Skin of body (tissue), 2 donors: ENCODE data around the gene SORCS2. TPM values are rescaled to one million over a fixed set of nuclear protein-coding genes. Genes with fewer than 3 reads are reported as not detected.

Experiments used
- DNase-seq: peaks from one replicate; lab custom pipeline; 2025; lab: John Stamatoyannopoulos, UW
- total RNA-seq: library from RNA; depleted of rRNA; stranded (reverse); fragments of >200 nt; gene quantifications from one replicate; pipeline ENCODE4 v1.2.3, GENCODE V29; 2014

The SORCS2 gene
- total RNA-seq, 1 donor from 2014 or later, result 5.8 TPM

DNA sequence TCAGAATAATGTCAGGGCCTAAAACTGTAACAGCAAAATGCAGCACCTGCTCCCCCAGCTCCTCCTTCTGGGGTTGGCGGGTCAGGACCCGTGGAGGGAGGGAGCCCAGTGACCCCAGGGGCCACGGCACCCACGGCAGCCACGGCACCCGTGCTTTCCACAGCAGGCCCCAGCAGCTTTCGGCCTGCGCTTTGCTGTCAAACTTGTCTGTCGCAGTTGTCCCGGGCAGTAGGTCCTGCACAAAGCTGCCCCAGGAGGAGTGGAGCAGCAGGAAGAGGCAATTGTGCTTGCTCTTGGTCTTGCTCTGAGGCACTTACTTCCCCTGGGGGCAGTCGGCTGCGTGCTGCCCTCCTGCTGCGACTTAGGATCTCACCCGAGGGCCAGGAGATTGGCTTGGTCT, 563.7 kb downstream of the SORCS2 start:
- DNase-seq, result no peak

DNA sequence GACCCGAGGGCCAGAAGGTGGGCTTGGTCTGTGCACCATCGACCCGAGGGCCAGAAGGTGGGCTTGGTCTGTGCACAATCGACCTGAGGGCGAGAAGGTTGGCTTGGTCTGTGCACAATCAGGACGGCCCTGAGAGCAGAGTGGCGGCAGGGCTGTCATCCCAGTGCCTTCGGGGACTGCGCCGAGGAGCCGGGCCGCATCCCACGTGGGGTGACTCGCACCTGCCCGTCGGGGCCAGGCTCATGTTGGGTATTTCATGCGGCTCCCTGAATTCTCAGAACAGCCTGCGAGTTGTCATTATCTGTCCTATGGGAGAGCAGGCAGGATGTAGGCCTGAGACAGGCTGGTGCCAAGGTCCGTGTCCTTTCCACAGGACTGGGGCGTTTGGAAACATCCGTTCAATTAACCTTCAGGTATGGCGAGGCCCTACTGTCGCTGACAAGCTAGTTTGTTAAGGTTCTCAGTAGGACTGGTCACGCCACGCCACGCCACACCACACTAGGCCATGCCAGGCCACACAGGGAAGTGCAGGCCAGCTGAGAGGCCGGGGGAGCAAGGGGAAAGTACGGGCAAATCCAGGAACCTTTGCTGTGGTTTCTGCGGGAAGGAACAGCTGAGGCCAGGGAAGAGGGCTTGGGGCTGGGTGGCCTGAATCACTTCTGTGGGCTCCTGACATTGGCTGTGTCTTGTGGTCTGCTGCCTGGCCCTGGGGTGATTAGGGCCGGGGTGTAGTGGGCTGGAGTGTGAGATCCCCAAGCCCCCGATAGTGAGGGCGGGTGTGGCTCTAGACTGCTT, 564.4 kb downstream of the SORCS2 start:
- DNase-seq, result no peak

DNA sequence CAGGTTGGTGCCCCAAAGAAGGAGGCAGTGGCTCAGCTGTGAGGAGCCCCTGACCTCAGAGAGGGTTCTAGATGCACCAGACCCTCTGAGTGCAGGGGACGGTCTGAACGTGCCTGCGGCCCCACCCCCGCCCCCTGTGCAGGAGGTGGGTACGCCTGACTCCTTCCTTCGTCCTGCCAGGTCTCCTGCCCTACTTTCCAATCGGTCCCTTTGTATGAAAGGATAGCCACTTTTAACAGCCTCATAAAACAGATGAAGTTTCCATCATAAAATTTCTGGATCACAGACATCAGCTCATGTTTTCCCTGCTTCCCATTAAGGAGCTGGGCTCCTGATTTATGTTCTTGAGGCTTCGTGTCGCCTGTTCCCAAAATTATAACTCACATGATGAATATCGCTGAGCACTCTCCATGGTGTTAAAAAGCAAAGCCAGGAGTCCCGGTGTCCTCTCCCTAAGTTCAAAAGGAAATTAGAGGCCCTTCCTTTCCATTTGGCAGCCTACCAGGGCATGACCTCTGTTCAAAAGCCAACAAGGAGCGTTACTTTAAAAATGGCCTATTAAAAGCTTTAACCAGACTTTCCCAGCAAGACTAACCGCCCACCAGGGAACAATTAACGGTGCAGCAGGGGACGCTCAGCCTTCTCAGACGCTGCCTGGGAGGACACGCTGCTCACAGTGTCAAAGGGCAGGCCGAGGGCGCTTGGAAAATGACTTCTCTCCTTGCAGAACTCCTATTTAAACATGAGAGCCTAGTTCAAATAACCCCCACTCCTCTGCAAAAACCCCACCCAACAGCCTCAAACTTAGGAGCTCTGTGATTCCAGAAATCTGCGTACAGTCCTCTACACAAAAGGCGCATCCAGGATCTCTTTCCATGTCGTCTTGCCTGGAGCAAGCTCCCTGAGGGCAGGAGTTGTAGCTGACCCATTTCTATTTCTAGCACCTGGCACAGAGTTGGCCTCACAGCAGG, 565.4 kb downstream of the SORCS2 start:
- DNase-seq, result peak; percentile 16

DNA sequence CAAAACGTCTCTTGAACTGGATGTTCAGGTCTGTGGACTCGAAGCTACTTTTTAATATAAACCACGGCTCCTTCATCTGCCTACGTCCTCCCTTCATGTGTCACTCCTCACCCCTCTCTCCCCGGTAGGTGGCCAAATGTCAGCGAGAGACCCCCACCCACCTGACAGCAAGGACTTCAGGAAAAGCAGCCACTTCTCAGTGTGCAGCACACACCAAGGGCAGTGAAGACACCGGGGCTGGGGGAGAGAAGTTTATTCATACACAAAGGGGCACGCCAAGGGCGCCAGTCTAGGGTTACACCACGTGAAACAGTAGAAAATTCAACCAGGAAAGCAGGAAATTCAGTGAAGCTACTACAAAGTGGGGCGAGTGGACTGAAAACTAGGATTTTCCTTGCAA, 566.1 kb downstream of the SORCS2 start:
- DNase-seq, result no peak

DNA sequence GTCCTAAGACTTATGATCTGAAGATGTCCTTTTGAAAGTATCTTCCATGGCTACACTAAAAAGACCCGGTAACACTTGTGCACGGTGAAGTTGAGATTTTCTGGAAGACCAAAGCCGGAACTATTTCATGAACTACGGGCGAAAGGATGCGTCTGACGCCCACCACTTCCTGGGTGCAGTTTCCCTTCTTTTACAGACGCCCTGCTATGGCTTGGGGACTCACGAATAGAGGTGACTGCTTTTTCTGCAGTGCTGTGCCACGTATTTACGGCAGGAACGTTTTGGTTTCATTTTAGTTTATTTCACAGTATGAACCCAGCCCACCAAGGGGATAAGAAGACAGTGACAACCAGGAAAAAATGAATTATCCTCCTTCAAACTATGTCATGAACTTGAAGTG, 566.9 kb downstream of the SORCS2 start:
- no peak for DNase-seq

DNA sequence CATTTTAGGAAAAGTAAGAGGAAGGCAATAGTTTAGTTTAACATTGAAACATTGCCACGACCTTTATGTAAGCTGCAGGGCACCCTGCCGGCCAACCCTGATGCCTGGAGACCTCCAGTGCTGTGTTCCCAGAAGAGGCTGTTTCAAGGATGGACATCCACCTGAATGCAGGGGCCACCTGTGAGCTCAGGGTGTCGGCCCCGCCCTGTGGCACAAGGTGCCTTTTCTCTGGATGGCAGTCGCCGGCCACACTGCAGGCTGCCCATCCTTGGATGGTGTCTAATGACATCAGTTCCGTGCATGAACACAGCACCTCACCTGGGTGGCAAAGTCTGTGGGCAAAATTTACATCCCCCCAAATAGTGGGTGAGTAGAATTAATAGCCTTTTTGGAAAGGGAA, 567.3 kb downstream of the SORCS2 start:
- DNase-seq, result no peak

DNA sequence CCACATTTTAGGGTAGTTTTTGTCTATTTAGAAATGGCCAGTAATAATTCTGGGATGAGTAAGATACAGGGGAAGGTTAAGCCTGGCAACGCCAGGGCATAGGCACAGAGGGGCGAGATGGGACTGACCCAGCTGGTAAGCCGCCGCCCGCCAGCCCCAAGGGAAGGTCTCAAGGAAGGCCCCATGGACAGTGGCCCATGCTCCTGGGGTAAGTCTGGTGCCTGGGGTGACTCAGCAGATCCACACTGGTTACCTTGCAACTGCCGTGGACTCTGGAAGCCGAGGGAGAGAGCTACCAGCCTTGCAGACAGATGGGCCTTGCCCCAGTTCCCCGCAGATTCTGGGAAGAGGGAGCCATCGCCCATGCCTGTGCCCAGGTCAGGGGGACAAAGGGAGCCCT, 567.9 kb downstream of the SORCS2 start:
- DNase-seq, result no peak

DNA sequence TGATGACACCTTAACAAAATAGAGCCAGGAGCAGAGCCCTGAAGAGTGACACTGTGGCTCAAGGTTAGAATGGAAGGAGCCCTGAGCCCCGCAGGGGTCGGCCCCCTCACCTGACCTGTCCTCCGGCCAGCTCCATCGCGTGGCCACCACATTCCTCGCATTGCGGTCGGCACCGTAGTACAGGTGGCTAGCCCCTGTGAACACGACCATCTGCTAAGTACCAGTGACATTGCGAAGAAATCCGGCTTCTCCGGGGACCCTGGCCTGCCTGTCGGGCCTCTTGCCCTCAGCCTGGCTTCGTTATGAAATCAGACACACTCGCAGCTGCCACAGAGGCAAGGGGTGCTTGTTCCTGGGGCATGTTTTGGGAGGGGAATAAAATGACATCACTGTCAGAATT, 568.4 kb downstream of the SORCS2 start:
- DNase-seq, result no peak

DNA sequence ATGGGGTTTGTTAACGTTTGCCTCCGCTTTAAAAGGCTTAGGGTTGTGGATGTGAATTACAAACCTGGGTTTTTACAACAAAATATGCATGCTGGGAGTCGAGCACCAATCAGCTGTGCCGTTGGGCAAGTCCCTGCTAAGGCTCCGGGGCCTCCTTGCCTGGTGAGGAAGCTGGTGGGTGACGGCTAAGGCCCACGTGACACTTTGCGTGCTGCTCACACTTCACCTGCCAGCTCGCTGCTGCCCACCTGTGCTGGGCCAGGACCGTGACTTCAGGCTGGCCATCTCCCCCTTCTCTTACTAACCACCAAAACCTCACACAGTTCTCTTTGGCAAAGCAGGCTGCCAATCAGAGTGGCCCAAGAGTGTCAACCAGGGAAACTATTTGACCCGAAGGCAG, 569.0 kb downstream of the SORCS2 start:
- DNase-seq, result no peak

DNA sequence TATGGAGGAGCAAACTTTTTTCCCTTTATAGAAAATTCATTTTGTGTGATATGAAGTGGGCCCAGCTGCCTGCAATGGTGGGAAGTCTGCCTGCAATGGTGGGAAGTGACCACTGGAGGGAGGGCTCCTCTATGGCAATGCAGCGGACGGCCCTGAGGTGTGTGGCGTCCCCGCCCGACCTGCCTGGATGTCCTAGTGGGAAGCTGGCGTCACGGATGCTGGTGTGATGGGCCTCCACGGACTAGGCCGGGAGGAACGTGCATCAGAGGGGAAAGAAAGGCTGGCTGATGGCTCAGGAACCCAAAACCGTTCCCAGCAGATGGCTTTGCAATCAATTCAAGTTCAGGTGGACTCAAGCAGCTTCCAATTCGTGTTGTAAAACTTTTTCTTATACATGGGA, 569.4 kb downstream of the SORCS2 start:
- DNase-seq, result peak; percentile 32

DNA sequence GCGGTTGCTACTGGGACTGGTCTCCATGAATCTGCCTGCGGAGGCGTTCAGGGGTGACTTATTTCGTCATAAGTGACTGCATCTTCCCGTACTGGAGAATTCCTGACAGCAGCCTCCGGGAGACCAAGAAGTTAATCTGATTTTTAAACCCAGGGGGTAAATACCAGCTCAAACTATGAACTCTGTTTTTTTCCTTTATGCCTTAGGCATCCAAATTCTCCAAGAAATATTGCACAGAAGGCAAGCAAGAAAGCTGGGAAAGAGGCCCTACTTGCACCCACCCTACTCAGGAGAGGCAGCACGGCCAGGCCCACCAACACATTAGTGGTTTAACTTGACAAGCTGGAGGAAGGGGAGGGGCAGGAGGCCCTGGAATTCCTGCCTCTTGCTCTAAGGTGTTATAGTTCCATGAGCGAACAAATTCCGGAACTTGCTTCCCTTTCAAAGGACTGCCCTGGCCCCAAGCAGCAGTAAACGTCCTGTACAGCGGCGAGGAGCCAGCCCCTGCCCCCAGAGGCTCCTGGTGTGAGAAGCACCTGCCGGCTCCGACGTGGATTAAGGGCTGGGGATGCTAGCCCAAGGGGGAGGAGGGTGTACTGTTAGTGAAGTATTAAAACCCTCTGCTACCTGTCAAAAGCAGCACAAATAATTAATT, 570.2 kb downstream of the SORCS2 start:
- DNase-seq, result no peak

DNA sequence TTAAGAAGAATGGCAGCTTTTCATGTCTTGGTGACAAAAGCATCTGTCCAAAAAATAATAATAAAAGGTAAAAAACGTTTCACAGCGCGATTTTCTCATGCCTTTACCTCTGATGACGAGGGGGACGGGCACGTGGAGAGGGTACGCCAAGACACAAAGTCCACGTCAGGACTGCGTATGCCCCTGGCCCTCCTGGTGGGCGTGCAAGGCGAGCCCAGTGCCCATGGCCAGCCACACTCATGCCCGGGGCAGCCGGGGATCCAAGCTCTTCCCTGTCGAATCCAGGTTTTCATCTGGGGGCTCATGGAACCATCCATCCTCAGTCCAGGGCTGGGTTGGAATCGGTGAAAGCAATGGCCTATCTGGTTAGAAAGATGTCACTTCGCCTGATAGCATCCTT, 570.8 kb downstream of the SORCS2 start:
- DNase-seq, result no peak

DNA sequence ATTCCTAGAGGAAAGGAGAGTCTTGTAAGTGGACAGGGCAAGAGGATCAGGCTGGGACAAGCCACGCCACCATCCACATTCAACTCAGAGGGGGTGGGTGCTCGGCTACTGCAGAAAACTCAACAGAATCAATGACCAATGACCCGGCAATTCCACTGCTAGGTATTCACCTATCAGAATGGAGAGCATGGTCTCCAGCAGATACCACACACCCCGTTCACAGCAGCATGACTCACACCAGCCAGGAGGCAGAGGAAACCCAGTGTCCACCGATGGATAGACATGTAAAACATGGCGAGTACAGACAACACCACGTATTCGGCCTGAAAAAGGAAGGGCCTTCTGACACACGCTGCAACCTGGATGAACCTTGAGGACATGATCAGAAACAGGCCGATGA, 571.5 kb downstream of the SORCS2 start:
- no peak for DNase-seq

DNA sequence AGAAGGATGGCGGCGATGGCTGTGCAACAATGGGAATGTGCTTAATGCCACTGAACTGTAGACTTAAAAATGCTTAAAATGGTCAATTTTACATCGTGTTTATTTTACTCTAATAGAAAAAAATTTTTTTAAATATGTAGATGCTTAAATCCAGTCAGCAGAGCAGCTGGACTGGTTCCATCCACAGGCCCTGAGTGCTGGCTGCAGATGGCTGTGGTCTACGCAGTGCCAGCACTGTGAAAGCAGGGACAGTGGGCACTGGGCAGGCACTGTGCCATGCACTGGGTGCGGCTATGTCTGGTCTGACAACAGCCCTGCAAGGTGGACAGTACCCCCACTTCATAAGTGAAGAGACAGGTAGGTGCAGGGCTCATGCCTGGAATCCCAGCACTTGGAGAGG, 572.1 kb downstream of the SORCS2 start:
- DNase-seq, result no peak

DNA sequence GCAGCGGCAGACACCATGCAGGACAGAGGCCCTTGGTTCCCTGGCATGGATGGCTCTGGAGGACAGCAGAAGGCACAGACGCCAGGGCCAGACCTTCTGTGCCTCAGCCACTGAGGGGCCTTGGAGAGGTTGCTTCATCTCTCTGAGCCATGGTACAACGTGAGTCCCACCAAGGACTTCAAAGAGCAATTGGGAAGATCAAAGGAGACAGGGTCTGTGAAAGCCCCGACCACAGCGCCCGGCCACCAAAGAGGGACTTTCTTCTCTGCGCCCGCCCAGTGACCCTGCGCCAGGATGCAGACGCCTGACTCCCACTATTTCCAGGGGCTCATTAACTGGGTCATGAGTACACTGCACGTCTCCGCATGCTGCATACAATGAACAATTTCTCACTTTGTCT, 573.3 kb downstream of the SORCS2 start:
- no peak for DNase-seq

DNA sequence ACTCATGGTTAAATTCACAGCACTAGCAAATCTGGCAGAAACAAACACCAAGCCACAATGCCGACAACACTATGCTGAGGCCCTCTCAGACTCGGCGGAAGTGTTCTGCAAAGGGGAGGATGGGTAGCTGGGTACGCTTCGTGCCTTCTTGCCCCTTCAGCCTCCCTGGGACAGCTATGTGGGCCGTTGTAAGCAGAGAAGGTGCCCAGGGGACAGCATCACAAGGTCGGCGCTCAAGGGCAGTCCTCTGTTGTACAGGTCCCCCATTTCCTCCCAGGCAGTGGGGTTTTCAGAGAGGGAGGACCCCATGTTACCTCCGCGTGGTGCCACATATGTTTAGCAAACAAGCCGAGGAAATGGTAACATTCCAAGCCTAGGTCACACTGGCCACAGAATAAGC, 573.7 kb downstream of the SORCS2 start:
- no peak for DNase-seq

DNA sequence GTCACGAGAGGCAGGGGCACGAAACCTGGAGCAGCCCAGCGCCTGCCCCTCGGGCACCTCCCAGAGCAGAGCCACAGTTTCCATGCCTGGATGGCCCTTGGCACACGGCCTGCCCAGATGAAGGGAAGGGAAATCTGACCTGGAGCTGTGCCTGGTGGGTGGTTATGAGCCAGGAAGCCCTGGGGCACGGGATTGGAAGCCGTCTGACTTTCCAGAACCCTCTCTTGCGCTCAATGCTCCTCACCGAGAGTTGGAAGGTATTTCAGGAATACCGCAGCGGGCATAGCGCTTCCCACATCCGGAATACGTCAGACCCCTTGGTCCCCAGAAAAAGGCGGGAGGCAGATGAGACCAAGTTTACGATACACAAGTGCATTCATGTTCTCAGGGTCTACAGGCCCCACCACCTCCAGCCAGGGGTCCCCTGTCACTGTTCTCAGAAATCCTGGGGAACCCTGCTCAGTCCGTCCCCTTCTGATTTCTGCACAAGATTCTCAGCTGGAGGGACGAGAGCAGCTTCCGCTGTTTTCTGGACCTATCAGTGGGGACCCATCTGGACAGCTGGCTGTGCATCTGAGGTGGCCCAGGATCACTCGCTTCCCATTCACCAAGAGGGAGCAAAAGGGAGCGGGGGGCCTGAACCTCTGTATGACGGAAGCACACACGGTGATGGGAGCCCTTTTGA, 574.5 kb downstream of the SORCS2 start:
- DNase-seq, result no peak

DNA sequence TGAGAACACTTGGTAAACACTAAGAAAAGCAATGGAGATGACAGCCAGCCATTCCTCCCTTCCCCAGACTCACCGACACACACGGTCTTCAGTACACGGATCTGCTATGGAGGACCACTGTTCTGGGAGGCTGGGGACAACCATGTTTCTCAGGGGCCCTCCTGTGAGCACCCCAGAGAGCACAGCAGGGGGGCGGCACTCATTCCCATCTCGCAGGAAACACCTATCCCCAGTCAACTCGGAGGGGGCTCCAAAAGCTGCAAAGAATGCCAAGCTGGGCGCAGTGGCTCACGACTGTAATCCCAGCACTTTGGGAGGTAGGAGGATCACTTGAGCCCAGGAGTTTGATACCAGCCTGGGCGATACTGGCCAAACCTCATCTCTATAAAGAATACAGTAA, 575.2 kb downstream of the SORCS2 start:
- DNase-seq, result no peak

DNA sequence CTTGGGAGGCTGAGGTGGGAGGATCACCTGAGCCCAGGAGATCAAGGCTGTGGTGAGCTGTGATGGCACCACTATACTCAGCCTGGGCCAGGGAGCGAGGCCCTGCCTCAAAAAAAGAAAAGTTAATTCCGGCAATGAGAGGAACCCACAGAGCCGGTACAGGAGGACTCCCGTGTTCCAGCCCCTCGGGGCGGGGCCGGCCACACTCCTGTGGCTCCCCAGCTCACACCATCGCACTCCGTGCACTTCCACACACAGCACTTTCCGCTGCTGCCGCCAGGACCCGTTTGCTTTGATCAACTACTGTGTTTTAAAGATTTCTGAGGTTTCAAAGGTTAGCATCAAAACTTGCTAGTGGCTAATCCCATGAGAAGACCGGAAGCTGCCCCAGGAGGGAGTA, 575.6 kb downstream of the SORCS2 start:
- DNase-seq, result no peak

DNA sequence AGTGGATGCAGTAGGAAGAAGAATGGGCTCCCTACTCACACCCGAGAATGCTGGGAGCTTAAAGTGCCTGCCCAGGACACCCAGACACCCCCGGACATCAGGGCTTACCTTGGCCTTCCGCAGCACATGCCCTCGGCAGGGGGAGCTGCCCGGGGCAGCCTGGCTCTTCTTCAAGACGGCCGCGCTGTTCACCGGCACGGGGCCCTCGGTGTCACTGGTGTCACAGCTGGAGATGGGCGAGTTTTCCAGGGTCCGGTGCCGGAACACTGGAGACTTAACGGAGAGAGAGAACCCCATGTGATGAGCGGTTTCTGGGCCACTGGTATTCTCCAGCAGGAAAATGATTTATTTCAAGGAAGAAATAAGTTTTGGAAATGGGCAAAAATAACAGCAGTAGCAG, 576.4 kb downstream of the SORCS2 start:
- no peak for DNase-seq

DNA sequence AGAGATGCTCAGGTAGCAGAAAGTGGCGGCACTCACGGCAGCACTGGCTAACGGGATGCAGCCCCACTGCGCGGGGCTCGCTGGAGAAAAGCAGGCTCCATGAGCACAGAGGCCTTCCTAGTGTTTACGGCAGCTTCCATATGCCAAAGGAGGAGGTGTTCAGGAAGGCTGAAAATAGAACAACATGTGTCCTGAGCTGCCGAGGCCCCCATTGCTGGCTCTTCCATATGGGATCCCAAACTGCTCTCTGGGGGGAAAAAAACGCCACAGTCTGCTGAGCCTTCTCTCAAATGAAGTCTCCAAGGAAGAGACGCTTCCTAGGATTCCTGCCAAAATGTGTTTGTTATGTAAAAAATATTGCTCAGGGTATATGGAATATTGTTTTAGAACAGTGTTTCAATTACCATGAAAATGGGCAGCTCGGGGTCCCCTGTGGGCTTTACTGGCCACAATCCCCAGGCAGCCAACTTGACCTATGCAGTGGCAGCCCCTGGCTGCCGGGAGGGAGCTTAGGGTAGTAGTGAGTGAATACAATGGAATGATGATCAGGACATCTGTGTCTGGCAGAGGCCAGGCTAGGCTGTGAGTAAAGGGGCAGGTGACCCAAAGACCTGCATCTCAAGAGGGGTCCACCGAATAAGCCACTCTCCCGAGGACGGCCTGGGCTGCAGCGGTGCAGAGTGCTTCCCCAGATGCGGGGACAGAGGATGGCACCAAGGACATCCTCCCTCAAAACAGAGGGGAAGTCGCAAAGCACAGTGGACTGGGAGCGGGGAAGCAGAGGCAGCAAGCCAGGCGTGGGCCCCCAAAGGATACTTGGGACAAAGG, 577.3 kb downstream of the SORCS2 start:
- DNase-seq, result peak; percentile 62
